WTC11 (cell line): ENCODE data around the gene EIF3A. TPM values are rescaled to one million over a fixed set of nuclear protein-coding genes. Genes with fewer than 3 reads are reported as not detected.

Source experiments
- ATAC-seq: fragments of 200-7000 bp; cut with Tn5 transposase; 2 replicates; pipeline ENCODE4 v1.10.0; 2021; ENCODE audit warnings: mild to moderate bottlenecking, moderate library complexity
- CTCF ChIA-PET: fragments of 300-600 bp; sonication (Branson Sonifier 250); formaldehyde crosslinking; loops from one replicate; lab custom pipeline; 2021; ENCODE audit warnings: antibody characterized with exemption; lab: Charles Lee
- POLR2A ChIA-PET: fragments of 350-600 bp; sonication (Branson Sonifier 250); formaldehyde crosslinking; loops from one replicate; lab custom pipeline; 2021; ENCODE audit warnings: antibody characterized with exemption; lab: Charles Lee
- DNase-seq: peaks from one replicate; pipeline ENCODE4 v3.0.0; 2021; ENCODE audit warnings: low spot score
- H3K27ac Mint-ChIP-seq: 2 replicates; pipeline ENCODE4 v1.8.0; 2021; ENCODE audit warnings: mixed read lengths
- H3K27me3 Mint-ChIP-seq: 2 replicates; pipeline ENCODE4 v1.8.0; 2021; ENCODE audit warnings: low read depth, mild to moderate bottlenecking, moderate library complexity, mixed read lengths
- H3K36me3 Mint-ChIP-seq: 2 replicates; pipeline ENCODE4 v1.8.0; 2021; ENCODE audit warnings: mixed read lengths
- H3K4me1 Mint-ChIP-seq: 2 replicates; pipeline ENCODE4 v1.8.0; 2022; ENCODE audit warnings: mixed read lengths
- H3K4me3 Mint-ChIP-seq: 2 replicates; pipeline ENCODE4 v1.8.0; 2021; ENCODE audit warnings: mild to moderate bottlenecking, moderate library complexity, mixed read lengths
- H3K9me3 Mint-ChIP-seq: 2 replicates; pipeline ENCODE4 v1.8.0; 2021; ENCODE audit warnings: mixed read lengths
- CREB1 ChIP-seq: sonication (generic); formaldehyde crosslinking; IDR thresholded peaks from 2 replicates; pipeline ENCODE4 v1.8.0; 2023; ENCODE audit warnings: mild to moderate bottlenecking, missing genetic modification reagents
- CTCF ChIP-seq: fragments of 200-600 bp; IDR thresholded peaks from 2 replicates; pipeline ENCODE4 v1.8.0; 2022; ENCODE audit warnings: antibody characterized with exemption
- ELF4 ChIP-seq: sonication (generic); formaldehyde crosslinking; IDR thresholded peaks from 2 replicates; pipeline ENCODE4 v1.8.1; 2022; ENCODE audit warnings: low read depth, mild to moderate bottlenecking, moderate library complexity, missing genetic modification reagents
- EMX1 ChIP-seq: fragments of 250-450 bp; sonication (Bioruptor Pico); IDR thresholded peaks from 2 replicates; pipeline ENCODE4 v1.8.0; 2021; ENCODE audit warnings: mild to moderate bottlenecking
- FOXK1 ChIP-seq: sonication (generic); formaldehyde crosslinking; IDR thresholded peaks from 2 replicates; pipeline ENCODE4 v1.8.0; 2022; ENCODE audit warnings: mild to moderate bottlenecking, moderate library complexity, missing genetic modification reagents
- GABPB1 ChIP-seq: sonication (generic); formaldehyde crosslinking; IDR thresholded peaks from 2 replicates; pipeline ENCODE4 v1.8.1; 2023; ENCODE audit warnings: mild to moderate bottlenecking, missing genetic modification reagents
- PRDM15 ChIP-seq: sonication (generic); formaldehyde crosslinking; IDR thresholded peaks from 2 replicates; pipeline ENCODE4 v1.8.0; 2022; ENCODE audit warnings: missing genetic modification reagents
- TCF7 ChIP-seq: sonication (generic); formaldehyde crosslinking; IDR thresholded peaks from 2 replicates; pipeline ENCODE4 v1.8.0; 2022; ENCODE audit warnings: mild to moderate bottlenecking, low read depth, missing genetic modification reagents, moderate library complexity
- TEAD4 ChIP-seq: sonication (generic); formaldehyde crosslinking; IDR thresholded peaks from 2 replicates; pipeline ENCODE4 v1.8.0; 2022; ENCODE audit warnings: mild to moderate bottlenecking, missing genetic modification reagents
- ZMAT4 ChIP-seq: fragments of 250-450 bp; sonication (Bioruptor Pico); IDR thresholded peaks from 2 replicates; pipeline ENCODE4 v1.9.0; 2021; ENCODE audit warnings: mild to moderate bottlenecking
- ZNF121 ChIP-seq: sonication (generic); formaldehyde crosslinking; IDR thresholded peaks from 2 replicates; pipeline ENCODE4 v1.8.0; 2023; ENCODE audit warnings: missing genetic modification reagents
- ZNF138 ChIP-seq: sonication (generic); formaldehyde crosslinking; conservative IDR thresholded peaks from 2 replicates; pipeline ENCODE4 v1.8.1; 2022; ENCODE audit warnings: mild to moderate bottlenecking, moderate library complexity, missing genetic modification reagents
- ZNF219 ChIP-seq: sonication (generic); formaldehyde crosslinking; IDR thresholded peaks from 2 replicates; pipeline ENCODE4 v1.8.0; 2023; ENCODE audit warnings: missing genetic modification reagents, mild to moderate bottlenecking, borderline replicate concordance
- ZNF263 ChIP-seq: sonication (generic); formaldehyde crosslinking; IDR thresholded peaks from 2 replicates; pipeline ENCODE4 v1.8.1; 2022; ENCODE audit warnings: low read depth, mild to moderate bottlenecking, moderate library complexity, missing genetic modification reagents
- ZNF281 ChIP-seq: sonication (generic); formaldehyde crosslinking; IDR thresholded peaks from 2 replicates; pipeline ENCODE4 v1.8.0; 2023; ENCODE audit warnings: mild to moderate bottlenecking, missing genetic modification reagents
- ZNF512 ChIP-seq: sonication (generic); formaldehyde crosslinking; IDR thresholded peaks from 2 replicates; pipeline ENCODE4 v1.8.1; 2022; ENCODE audit warnings: missing genetic modification reagents, borderline replicate concordance
- total RNA-seq: library from RNA; stranded (reverse); gene quantifications from 3 replicates; pipeline ENCODE4 v1.2.3, GENCODE V29; 2021
- TF ChIP-seq, protein P1 (sequence below): sonication (generic); formaldehyde crosslinking; IDR thresholded peaks from 2 replicates; pipeline ENCODE4 v1.8.1; 2023; ENCODE audit warnings: mild to moderate bottlenecking, missing genetic modification reagents
- TF ChIP-seq, protein P2 (sequence below): sonication (generic); formaldehyde crosslinking; IDR thresholded peaks from 2 replicates; pipeline ENCODE4 v1.8.0; 2022; ENCODE audit warnings: mild to moderate bottlenecking, missing genetic modification reagents

EIF3A gene
- total RNA-seq, 1 experiment from 2014 or later = 213 TPM

DNA sequence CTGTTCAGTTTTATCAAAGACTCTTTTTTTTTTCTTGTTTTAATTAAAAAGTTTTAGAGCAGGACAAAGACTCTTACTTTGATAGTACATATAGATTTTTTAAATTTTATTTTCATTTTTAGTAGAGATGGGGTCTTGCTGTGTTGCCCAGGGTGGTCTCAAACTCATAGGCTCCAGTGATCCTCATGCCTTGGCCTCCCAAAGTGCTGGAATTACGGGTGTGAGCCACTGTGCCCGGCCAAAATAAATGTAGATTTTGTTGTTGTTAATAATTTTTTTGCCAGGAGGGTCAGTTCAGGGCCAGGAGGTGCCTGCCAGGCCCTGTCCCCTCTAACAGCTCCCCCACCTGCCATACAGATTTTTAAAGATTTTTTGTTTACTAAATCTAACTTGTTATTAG is 40.3 kb upstream of the EIF3A start:
- Mint-ChIP-seq H3K4me1 (no peaks in the 10 kb centered on the region), H3K4me3 (no peak overlapping the region), H3K27ac (no peak overlapping the region), H3K36me3 (peaks cover 54% of the 10 kb centered on the region), H3K9me3 (0 out of 2 replicates have a peak, but pooled peaks cover 2% of the 10 kb centered on the region), H3K27me3 (no peaks in the 10 kb centered on the region)
- ChIA-PET CTCF (interaction anchor here (0.6 kb wide), 1 partner anchor 88 kb away, joined by 4 read pairs; no protein-coding TSS in a partner anchor), POLR2A (no interaction called here)
- no peak for DNase-seq
- ATAC-seq = no peak
- TF ChIP-seq ZNF121 (CRISPR knock-in tag) (no peak), ZMAT4 (CRISPR knock-in tag) (no peak), ZNF512 (CRISPR knock-in tag) (no peak), ELF4 (no peak), CTCF (no peak), CREB1 (no peak), TEAD4 (CRISPR knock-in tag) (no peak), ZNF263 (CRISPR knock-in tag) (no peak), FOXK1 (CRISPR knock-in tag) (no peak), EMX1 (CRISPR knock-in tag) (no peak), ZNF281 (CRISPR knock-in tag) (no peak), TCF7 (CRISPR knock-in tag) (no peak), ZNF219 (no peak)
- TF ChIP-seq, protein P1, sequence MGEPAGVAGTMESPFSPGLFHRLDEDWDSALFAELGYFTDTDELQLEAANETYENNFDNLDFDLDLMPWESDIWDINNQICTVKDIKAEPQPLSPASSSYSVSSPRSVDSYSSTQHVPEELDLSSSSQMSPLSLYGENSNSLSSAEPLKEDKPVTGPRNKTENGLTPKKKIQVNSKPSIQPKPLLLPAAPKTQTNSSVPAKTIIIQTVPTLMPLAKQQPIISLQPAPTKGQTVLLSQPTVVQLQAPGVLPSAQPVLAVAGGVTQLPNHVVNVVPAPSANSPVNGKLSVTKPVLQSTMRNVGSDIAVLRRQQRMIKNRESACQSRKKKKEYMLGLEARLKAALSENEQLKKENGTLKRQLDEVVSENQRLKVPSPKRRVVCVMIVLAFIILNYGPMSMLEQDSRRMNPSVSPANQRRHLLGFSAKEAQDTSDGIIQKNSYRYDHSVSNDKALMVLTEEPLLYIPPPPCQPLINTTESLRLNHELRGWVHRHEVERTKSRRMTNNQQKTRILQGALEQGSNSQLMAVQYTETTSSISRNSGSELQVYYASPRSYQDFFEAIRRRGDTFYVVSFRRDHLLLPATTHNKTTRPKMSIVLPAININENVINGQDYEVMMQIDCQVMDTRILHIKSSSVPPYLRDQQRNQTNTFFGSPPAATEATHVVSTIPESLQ = no peak
- TF ChIP-seq, protein P2, sequence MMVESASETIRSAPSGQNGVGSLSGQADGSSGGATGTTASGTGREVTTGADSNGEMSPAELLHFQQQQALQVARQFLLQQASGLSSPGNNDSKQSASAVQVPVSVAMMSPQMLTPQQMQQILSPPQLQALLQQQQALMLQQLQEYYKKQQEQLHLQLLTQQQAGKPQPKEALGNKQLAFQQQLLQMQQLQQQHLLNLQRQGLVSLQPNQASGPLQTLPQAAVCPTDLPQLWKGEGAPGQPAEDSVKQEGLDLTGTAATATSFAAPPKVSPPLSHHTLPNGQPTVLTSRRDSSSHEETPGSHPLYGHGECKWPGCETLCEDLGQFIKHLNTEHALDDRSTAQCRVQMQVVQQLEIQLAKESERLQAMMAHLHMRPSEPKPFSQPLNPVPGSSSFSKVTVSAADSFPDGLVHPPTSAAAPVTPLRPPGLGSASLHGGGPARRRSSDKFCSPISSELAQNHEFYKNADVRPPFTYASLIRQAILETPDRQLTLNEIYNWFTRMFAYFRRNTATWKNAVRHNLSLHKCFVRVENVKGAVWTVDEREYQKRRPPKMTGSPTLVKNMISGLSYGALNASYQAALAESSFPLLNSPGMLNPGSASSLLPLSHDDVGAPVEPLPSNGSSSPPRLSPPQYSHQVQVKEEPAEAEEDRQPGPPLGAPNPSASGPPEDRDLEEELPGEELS (CRISPR knock-in tag) = no peak

- peaks cover 52% of the 10 kb centered on the region for H3K36me3 Mint-ChIP-seq
- ATAC-seq = no peak
- TF ChIP-seq ZNF138 (CRISPR knock-in tag) (no peak), PRDM15 (CRISPR knock-in tag) (no peak), GABPB1 (CRISPR knock-in tag) (peak; percentile 64)
Observed at GRCh38 chr10:119120413-119120867, 39.8 kb upstream of the EIF3A start.

More at GRCh38 chr10:119120413-119120867, 39.8 kb upstream of the EIF3A start:
- ChIA-PET POLR2A (no interaction called here), CTCF (interaction anchor here (0.6 kb wide), 1 partner anchor 89 kb away, joined by 4 read pairs; no protein-coding TSS in a partner anchor)
- Mint-ChIP-seq H3K27ac (no peak overlapping the region), H3K4me3 (no peak overlapping the region), H3K27me3 (no peaks in the 10 kb centered on the region), H3K9me3 (no peaks in the 10 kb centered on the region), H3K4me1 (no peaks in the 10 kb centered on the region)
- DNase-seq = no peak
